ENCODE results near the gene GRWD1.

- TF ChIP-seq TCF7 (IDR thresholded peaks at IDR 0.05; ENCODE audit: low read depth) (no peak), ZNF282 (IDR thresholded peaks at IDR 0.05; ENCODE audit: partially characterized antibody) (no peak), TRIM24 (CRISPR knock-in tag; IDR thresholded peaks at IDR 0.05) (no peak), ZNF274 (CRISPR knock-in tag; IDR thresholded peaks at IDR 0.05) (no peak), CTCF (CRISPR knock-in tag; IDR thresholded peaks at IDR 0.05) (peak; percentile 93), ZNF780A (CRISPR knock-in tag; IDR thresholded peaks at IDR 0.05) (no peak), POLR2AphosphoS2 (IDR thresholded peaks at IDR 0.05; ENCODE audit: low read depth, low read length) (no peak), PCBP2 (optimal IDR thresholded peaks at IDR 0.05; ENCODE audit: low read depth, low read length, poor library complexity, severe bottlenecking) (no peak), GTF2F1 (IDR thresholded peaks at IDR 0.05; ENCODE audit: low read length) (no peak), SNAPC4 (CRISPR knock-in tag; IDR thresholded peaks at IDR 0.05) (no peak), SCMH1 (CRISPR knock-in tag; IDR thresholded peaks at IDR 0.05; ENCODE audit: borderline replicate concordance) (no peak), ZFY (CRISPR knock-in tag; IDR thresholded peaks at IDR 0.05) (no peak)
Observed at GRCh38 chr19:48489608-48490216, 43.9 kb downstream of the GRWD1 start.

All from HepG2 (cell line).